Breast epithelium (tissue), 3 donors: ENCODE data around the gene ETV2.

ENCODE experiments used
- POLR2A ChIP-seq: fragments of 450-650 bp; IDR thresholded peaks from one replicate; pipeline ENCODE4 v1.6.1; 2016; ENCODE audit warnings: antibody characterized with exemption, mild to moderate bottlenecking, moderate library complexity
- POLR2AphosphoS5 ChIP-seq, 3 donors: sonication (generic); formaldehyde crosslinking; IDR thresholded peaks; one replicate each; pipeline ENCODE4 v1.6.1; 2017; ENCODE audit warnings: antibody characterized with exemption in 3 of 3
- TF ChIP-seq, protein P1 (sequence below), 3 donors: fragments of 450-650 bp; IDR thresholded peaks; one replicate each; pipeline ENCODE4 v1.5.1; 2016 to 2017; ENCODE audit warnings: antibody characterized with exemption in 3 of 3, mild to moderate bottlenecking in 3 of 3, moderate library complexity in 3 of 3

DNA sequence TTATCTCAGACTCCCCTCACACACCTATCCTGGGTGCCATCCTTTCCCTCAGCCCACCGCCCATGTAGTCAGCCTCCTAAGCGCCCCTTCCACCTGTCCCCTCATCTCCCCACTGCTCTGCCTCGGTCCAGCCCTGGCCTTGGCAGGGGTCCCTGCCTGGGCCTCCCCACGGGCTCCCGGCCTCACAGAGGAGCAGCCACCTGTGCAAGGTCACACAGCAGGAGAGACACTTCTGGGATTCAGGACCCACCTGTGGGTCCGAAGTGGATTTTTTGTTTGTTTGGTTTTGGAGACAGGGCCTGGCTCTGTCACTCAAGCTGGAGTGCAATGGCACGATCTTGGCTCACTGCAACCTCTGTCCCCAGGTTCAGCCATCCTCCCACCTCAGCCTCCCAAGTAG, 24.1 kb downstream of the ETV2 start:
- TF ChIP-seq POLR2A (no peak), POLR2AphosphoS5 (IDR thresholded peaks at IDR 0.05) (no peak)
- TF ChIP-seq, protein P1, sequence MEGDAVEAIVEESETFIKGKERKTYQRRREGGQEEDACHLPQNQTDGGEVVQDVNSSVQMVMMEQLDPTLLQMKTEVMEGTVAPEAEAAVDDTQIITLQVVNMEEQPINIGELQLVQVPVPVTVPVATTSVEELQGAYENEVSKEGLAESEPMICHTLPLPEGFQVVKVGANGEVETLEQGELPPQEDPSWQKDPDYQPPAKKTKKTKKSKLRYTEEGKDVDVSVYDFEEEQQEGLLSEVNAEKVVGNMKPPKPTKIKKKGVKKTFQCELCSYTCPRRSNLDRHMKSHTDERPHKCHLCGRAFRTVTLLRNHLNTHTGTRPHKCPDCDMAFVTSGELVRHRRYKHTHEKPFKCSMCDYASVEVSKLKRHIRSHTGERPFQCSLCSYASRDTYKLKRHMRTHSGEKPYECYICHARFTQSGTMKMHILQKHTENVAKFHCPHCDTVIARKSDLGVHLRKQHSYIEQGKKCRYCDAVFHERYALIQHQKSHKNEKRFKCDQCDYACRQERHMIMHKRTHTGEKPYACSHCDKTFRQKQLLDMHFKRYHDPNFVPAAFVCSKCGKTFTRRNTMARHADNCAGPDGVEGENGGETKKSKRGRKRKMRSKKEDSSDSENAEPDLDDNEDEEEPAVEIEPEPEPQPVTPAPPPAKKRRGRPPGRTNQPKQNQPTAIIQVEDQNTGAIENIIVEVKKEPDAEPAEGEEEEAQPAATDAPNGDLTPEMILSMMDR (IDR thresholded peaks at IDR 0.05): no peak
